ENCODE results near the gene NDFIP2.

NDFIP2 gene

DNA sequence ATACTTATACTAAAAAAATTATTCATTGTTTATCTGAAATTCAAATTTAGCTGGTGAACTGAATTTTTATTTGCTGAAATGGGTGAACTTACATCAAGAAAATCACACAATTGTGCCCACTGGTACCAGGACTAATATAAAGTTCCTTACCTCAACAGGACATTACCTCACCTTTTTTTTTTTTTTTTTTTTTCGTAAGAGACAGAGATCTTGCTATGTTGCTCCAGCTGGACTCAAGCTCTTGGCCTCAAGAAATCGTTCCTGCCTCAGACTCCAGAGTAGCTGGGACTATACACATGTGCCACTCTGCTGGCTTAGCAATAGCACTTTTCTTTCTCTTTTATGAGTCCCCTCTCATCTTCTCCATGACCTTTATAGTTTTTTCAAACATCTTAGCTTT is 22.5 kb upstream of the NDFIP2 start:
- DNase-seq (ENCODE audit: low spot score), result no peak

DNA sequence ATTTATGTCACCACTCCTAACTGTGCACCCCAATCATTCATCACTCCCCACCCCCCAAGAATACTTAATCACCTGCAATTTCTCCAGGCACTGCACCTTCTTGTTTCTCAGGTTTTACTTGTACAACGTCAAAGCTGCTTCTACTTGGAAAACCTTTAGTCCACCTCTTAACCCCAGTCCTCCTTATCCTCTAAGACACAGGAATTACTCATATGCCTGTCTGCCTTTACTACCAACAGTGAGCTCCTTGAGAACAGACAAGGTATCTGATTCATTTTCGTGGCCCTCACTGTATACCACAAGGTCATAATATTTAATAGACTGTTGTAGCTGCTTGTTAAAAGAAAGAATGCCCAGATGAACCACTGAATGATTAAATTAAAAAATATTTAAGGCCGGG is 21.0 kb upstream of the NDFIP2 start:
- FAIRE-seq, result no peak

More for the DNA sequence above, 22.5 kb upstream of the NDFIP2 start:
- FAIRE-seq, result no peak

DNA sequence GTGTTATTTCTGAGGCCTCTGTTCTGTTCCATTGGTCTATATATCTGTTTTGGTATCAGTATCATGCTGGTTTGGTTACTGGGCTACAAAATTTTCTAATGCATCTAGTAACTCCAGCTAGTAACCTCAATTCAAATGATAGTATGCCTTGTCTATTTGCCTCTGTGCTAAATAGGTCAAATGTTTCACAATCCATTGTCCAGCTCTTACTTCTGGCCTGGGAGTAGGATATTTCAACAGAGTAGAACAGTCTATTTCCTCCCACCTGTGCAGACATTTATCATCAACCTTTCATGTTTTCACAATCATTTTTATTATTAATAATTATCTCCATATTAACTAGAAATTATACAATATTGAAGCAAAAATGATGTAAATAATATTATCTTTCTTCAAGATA is 18.1 kb upstream of the NDFIP2 start:
- no peak for DNase-seq (ENCODE audit: low spot score)
- FAIRE-seq, result no peak

More for the DNA sequence above, 21.0 kb upstream of the NDFIP2 start:
- DNase-seq (ENCODE audit: low spot score), result peak; percentile 12

DNA sequence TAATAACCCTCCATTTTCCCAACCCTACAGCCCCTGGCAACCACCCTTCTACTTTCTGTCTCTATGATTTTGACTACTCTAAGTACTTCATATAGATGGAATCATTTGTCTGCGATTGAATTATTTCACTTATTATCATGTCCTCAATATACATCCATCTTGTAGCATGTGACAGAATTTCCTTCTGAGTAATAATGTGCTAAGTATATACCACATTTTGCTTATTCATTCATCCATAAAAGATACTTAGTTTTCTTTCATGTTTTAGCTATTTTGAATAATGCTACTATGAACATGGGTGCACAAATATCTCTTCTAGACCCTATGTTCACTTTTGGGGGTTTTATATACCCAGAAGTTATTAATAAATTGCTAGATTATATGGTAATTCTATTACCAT is 17.4 kb upstream of the NDFIP2 start:
- DNase-seq (ENCODE audit: low spot score) (no peak), FAIRE-seq (no peak)

DNA sequence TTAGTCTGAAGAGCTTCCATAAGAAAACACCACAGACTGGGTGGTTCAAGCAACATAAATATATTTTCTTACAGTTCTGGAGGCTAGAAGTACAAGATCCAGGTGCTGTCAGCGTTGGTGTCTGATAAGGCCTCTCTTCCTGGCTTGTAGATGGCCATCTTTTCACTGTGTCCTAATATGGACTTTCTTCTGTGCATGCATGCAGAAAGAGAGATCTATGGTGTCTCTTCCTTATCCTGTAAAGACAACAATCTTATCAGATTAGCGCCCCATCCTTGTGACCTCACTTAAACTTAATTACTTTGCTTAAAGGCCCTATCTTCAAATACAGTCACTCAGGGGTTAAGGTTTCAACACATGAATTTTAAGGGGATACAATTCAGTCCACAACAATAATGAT is 14.1 kb upstream of the NDFIP2 start:
- DNase-seq (ENCODE audit: low spot score), result no peak
- no peak for FAIRE-seq

DNA sequence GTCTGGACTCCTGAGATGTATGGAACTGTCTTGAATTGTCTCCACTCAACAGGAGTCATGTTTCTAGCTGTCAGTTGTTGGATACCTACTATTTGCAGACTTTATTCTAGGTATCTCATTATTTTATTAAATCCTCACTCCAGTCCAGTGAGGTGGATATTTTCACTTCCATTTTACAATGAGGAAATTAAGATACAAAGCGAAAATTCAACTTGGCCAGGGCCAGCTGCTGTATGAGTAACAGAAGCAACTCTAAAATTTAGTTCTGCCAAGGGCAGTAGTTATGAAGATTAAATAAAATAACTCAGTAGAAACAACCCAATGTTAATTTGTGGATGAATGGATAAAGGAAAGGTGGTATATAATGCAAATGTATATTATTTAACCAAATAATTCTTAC is 12.6 kb upstream of the NDFIP2 start:
- FAIRE-seq, result no peak
- no peak for DNase-seq (ENCODE audit: low spot score)

DNA sequence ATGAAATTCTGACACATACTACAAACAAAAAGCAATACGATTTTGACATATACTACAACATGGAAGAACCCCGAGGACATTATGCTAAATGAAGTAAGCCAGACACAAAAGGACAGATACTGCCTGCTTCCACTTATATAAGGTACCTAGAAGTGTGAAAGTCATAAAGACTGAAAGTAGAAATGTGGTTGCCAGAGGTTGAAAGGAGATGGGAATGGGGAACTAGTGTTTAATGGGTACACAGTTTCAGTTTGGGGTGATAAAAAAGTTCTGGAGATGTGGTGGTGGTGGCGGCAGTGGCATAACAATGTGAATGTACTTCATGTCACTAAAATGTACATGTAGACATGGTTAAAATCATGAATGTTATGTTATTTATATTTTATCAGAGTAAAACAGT is 12.1 kb upstream of the NDFIP2 start:
- FAIRE-seq, result no peak
- DNase-seq (ENCODE audit: low spot score), result no peak

DNA sequence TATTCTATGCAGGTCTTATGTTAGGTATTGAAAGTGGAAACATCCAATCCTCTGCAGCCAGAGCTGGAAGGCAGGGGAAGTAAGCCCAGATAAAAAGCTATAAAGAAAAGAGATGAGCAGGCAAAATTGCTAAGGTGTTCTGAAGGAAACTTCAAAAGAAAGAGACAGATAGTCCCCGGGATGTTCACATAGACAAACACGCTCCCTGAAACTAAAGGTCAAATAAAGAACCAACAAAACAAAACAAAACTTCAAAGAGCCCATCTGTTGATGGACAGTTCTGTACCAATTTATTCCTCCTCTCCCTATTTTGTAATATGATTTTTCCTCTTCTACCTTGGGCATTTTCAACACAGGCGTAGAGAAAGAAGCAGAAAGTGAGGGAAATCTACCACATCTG is 11.3 kb upstream of the NDFIP2 start:
- FAIRE-seq (no peak), DNase-seq (ENCODE audit: low spot score) (no peak)

DNA sequence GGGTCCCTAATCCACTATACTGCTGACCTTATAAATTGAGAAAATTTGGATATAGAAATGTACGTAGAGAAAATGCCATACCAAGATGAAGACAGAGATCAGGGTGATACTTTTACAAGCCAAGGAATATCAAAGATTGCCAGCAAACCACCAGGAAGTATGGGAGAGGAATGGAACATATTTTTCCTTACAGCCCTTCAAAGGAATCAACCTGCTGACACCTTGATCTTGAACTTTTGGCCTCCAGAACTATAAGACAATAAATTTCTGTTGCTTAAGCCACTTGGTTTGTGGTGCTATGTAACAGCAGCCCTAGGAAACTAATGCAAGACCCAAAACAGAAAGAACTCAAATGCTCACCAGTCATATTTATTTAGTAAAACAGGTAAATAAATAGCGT is 10.3 kb upstream of the NDFIP2 start:
- DNase-seq (ENCODE audit: low spot score), result no peak
- FAIRE-seq, result no peak

DNA sequence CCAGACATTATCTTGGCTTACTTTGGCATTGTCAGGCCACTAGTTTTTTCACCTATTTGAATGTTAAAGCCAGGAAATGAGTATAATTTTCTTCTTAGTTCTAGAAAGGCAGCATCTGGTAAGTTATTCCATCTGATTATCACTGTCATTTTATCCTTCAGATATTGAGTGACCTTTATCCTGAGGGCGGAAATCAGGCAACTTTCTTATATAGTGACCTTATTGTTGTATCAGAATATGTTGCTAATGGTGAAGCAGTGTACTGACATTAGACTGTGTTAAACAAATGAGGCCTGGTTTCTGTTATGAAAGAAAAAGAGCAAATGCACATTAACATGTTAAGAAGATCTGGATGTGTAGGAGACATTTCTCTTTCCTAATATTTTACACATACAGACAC is 5.4 kb upstream of the NDFIP2 start:
- DNase-seq (ENCODE audit: low spot score), result no peak
- no peak for FAIRE-seq

DNA sequence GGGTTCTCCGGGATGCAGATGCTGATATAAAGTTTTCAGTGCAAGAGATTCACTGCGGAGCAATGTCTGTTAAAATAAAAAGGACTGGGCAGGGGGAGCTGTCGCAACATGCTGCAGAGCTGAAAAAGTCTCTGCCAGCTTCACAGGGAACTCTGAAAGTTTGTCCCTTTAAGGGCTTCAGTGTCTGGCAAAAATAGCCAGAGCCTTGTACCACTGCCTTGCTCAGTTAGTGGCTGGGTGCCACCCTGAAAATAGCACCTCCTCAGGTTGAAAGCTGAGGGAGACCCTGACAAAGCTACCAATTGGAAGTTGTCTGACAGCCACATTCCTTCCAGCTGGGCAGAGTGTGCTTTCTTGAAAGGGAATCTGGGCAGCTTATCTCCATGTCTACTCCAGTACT is 3.0 kb upstream of the NDFIP2 start:
- FAIRE-seq, result no peak

DNA sequence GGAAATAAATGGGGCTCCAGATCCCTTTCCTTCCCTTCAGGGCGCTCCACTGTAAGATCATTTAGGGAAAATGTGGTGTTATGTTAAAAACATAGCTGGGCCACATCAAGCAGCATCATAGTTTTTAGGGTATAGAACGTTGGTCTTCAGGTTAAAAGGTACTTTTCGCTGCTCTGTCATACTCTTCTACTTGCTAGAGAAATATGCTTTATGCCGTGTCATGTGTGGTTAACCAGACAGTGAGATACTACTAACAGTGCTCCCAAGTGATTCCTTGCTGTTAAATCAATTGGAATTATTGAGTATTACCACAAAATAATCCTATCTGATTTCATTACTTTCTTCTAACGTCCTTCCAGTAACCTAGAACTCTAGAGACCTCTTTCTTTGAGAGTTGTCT is 1.1 kb upstream of the NDFIP2 start:
- FAIRE-seq, result no peak
- no peak for DNase-seq (ENCODE audit: low spot score)

More for the DNA sequence above, 3.0 kb upstream of the NDFIP2 start:
- DNase-seq (ENCODE audit: low spot score), result no peak

DNA sequence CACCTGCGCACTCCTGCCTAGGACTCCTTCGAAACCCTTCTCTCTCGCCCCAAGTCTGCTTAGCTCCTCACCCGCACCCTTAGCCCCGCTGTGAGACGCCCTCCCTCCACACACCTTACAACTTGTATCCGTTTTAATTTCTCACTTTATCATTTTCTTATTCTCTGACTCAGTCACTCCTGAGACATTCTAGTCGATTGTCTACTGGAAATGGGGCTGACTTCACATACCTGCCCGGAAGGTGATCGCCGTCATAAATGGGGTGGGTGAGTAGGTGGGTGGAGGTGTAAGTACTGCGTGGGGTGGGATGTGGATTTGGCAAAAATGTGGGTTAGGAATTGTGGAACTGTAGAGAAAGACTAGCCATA is 714 bp downstream of the NDFIP2 start:
- DNase-seq (ENCODE audit: low spot score), result no peak
- no peak for FAIRE-seq

DNA sequence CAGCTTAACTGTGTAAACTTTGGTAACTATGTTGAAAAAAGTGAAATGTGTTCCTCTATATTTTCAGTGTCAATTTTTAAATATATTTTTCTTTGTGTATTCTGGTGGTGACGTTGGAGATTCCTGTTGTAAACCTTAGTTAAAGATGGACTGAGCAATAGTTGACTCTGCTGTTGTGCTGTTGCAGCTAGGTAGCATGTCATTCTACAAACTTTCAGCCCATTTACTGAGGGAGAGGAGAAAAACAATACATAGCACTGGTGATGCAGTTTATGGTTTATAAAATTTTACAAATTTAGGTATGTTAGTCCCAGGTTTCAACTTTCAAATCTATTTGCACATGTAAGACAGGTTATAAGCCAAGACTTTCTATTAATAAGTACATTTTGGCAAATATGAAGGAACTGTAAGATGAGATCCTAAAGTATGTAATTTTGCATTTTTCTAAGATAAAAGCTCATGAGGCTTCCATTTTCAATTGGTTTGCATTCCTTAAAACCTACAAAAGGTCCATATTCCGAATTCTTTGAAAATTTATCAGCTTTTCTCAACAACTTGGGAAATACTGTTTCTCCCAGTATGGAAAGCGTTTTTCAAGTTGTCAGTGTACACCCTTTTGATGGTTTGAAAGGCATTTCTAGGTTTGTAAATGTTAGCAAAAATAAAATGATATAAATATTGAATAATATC is 1.5 kb downstream of the NDFIP2 start:
- FAIRE-seq, result no peak
- DNase-seq (ENCODE audit: low spot score), result peak; percentile 22

DNA sequence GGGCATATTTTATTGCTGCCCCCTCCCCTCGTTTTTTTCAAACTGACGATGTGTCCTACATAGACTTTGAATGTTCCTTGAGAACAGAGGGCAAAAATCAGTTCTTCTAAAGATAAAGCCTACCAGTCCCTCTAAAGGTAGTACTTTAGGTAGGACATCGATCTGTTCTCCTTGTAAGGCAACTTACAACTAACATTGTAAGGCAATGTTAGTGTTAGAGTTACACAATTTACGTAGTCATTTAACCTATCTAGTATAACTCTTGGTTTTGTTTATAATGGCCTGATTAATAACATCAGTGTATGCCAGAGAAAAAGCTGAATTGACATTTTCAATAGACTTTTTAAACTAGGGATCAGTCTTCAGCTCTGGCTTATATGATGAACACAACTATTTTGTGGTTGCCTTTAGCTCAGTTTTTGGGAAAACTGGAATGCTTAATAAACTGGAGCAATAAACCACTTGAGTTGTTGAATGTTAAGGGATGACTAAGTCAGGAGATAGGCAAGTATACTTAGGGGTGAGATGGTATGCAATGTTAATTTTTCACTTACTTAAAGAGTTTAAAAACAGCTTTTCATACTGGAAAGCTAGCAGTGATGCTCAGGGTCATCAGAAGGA is 2.2 kb downstream of the NDFIP2 start:
- peak; percentile 65 for DNase-seq (ENCODE audit: low spot score)
- peak; percentile 93 for FAIRE-seq

DNA sequence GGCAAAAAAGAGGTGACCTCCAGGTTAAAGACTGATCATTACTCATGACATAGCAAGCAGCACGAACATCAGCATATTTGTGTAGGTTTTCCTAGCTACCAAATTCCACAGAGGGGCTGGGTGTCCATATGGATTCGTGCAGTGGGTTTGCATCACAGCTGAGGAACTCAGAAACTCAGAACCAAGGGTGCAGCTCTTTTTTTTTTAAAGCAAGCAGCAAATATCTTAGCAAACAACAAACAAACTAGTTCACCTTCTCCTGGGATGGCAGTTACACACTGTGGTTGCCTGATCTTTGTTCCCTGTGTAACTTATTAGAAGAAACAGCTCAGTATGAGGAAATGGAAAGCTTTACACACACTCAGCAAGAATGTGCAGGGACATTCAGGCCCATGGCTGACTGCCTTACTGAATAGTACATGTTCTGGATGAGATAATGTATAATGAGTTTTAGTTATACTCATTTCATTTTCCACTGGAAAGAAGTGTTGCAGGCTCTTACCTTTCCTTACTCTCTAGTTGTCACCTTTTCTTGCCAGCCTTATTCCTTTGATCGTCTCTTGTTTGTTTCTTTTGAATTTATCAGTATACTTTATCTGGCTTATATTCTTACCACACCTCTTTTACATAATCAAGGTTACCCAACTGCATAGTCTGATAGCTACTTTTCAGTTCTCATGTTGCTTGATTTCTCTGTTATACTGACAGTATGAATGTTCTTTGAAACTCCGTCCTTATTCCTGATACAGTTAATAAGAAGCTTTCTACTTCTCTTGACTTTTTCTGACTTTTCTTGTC is 4.3 kb downstream of the NDFIP2 start:
- FAIRE-seq (peak; percentile 90), DNase-seq (ENCODE audit: low spot score) (peak; percentile 86)

DNA sequence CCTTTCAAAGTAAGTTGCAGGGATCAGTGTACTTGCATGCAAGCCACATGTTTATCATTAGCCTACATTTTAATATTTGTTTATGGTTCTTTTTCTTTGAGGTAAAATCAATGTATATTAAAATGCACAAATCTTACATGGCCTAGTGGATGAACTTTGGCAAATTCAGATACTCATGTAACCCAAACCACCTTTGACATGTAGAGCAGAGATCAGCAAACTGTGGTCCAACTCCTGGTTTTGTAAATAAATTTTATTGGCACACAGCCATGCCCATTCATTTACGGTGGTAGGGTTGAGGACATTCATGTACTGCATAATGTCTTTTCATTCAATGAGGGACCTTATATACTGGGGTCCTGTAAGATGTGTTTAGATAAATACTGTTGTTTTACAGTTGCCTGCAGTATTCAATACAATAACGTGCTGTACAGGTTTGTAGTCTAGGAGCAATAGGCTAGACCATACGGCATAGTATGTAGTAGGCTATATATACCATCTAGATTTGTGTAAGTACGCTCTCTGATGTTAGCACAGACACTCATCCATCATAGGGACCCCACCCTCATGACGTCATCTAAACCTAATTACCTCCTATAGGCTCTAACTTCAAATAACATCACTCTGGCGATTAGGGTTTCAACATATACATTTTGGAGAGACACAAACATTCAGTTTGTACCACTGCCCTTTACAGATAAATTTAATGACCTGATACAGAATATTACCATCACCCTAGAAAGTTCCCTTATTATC is 5.7 kb downstream of the NDFIP2 start:
- no peak for DNase-seq (ENCODE audit: low spot score)

DNA sequence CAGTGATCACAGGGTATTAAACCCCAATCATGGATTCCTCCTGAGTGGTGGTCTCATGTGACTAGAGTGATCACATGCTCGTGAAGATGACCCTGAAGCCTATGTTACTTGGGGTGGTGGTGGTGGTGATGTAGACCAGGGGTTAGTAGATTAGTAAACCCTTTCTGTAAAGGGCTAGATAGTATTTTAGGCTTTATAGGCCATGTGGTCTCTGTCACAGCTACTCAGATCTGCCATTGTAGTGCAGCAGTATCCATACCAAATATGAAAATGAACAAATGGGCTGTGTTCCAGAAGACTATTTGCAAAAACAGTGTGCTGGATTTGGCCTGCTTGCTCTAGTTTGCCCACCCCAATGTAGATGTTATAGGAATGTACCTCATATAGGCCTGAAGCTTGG is 9.4 kb downstream of the NDFIP2 start:
- DNase-seq (ENCODE audit: low spot score) (no peak), FAIRE-seq (no peak)

More for the DNA sequence above, 5.7 kb downstream of the NDFIP2 start:
- FAIRE-seq, result no peak

DNA sequence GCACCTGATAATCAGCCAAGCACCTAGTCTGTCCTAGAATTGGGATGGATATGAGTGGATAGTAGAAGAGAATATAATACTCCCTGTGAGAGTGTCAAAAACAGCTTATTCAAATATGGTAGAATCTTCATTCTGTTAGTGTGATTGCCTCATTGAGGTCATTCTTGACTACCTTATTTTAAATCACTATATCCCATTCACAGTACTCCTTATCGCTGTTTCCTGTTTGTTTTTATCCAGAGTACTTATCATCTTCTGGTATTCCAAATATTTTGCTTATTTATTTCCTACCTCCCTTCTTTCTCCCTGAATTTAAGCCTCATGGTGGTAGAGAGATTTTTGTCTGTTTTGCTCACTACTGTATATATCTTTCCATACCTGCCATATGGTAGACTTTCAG is 9.9 kb downstream of the NDFIP2 start:
- no peak for DNase-seq (ENCODE audit: low spot score)

DNA sequence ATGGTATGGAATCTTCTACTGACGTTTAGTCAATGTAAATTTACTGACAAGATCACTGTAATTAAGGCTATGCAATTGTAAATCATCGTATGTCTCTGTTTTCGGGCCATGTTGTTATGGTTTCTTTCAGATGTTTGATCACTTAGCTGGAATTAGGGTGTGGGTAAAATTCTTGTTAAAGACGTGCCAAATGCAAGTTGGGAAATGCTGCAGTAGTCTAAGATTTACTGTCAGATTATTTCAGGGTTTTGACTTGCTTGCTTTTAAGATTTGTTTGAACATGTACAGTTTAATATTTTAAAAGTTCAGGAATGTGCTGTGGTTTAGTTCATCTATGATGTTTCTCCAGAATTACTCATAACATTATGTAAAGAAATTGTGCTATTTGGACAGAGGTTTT is 10.8 kb downstream of the NDFIP2 start:
- FAIRE-seq (peak; percentile 66), DNase-seq (ENCODE audit: low spot score) (peak; percentile 31)

More for the DNA sequence above, 9.9 kb downstream of the NDFIP2 start:
- no peak for FAIRE-seq

DNA sequence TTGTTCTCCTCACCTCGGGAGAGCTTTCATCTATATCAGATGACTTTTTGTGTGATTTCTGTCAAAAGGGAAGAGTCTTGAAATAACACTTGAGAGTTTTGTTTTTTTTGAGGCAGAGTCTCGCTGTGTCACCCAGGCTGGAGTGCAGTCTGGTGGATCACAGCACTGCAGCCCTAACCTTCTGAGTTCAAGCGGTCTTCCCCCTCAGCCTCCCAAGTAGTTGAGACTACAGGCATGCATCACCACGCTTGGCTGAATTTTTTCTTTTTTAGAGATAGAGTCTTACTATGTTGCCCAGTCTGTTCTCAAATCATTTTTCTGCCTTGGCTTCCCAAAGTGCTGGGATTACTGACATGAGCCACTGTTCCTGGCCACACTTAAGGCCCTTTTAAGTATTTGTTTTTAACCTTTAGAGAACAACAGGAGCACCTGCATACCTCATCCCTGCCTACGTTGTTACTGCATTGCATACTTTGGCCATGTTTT is 11.4 kb downstream of the NDFIP2 start:
- peak; percentile 28 for DNase-seq (ENCODE audit: low spot score)
- FAIRE-seq, result peak; percentile 69
